Measurements from ENCODE around the gene ZNF324B.

Gene ZNF324B

GRCh38 chr19:58492265-58492664, 40.8 kb downstream of the ZNF324B start:
- DNase-seq (ENCODE audit: low spot score) = no peak
- TF ChIP-seq CTCF (IDR thresholded peaks at IDR 0.05; ENCODE audit: extremely low read depth, missing control alignments) = no peak

DNA sequence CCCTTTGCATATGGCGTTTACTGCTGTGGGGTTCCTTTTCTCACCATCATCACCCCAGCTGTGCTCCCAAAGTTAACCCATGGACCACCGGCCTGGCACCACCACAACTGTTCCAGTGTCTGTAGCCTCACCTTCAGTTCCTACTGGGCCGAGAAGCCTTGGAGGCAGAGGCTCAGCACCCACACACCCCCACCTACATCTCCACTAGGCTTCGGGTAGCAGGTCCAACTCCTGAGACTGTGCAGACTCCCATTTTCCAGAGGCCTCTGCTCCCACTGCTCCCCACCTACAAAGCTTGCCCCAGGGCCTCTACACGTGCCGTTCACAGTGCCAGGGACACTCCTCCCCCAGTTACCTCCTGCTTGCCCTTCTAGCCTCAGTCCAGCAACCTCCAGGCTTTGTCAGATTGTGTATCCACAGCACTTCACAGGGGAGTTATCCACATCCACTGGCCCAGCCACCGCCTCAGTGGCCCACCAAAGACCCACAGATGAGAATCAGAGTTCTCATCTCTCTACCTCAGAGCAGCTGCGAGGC, 46.3 kb downstream of the ZNF324B start:
- no peak for DNase-seq (ENCODE audit: low spot score)
- TF ChIP-seq CTCF (IDR thresholded peaks at IDR 0.05; ENCODE audit: extremely low read depth, missing control alignments) = no peak

- no peak for DNase-seq (ENCODE audit: low spot score)
- TF ChIP-seq CTCF (IDR thresholded peaks at IDR 0.05; ENCODE audit: extremely low read depth, missing control alignments) = no peak
Measured at GRCh38 chr19:58498316-58499020, 47.0 kb downstream of the ZNF324B start.

GRCh38 chr19:58499021-58499927, 47.9 kb downstream of the ZNF324B start:
- peak; percentile 97 for DNase-seq (ENCODE audit: low spot score)

GRCh38 chr19:58500242-58500641, 48.8 kb downstream of the ZNF324B start:
- no peak for TF ChIP-seq CTCF (IDR thresholded peaks at IDR 0.05; ENCODE audit: extremely low read depth, missing control alignments)
- no peak for DNase-seq (ENCODE audit: low spot score)

More at GRCh38 chr19:58499021-58499927, 47.9 kb downstream of the ZNF324B start:
- no peak for TF ChIP-seq CTCF (IDR thresholded peaks at IDR 0.05; ENCODE audit: extremely low read depth, missing control alignments)

Measured in GM20000 (cell line).